BJ (cell line): Measurements from ENCODE around the gene PPP2R5C. TPM values are rescaled to one million over a fixed set of nuclear protein-coding genes. Genes with fewer than 3 reads are reported as not detected.

Experiments
- CTCF ChIA-PET: fragments of 350-600 bp; formaldehyde crosslinking; extraction: SDS; loops from one replicate; lab custom pipeline; 2021; ENCODE audit warnings: antibody characterized with exemption, inconsistent platforms; lab: Yijun Ruan, JAX
- POLR2A ChIA-PET: fragments of 300-600 bp; sonication (Branson Sonifier 250); formaldehyde crosslinking; extraction: SDS; loops from one replicate; lab custom pipeline; 2021; ENCODE audit warnings: antibody characterized with exemption; lab: Charles Lee
- DNase-seq: peaks from one replicate; pipeline ENCODE4 v3.0.0-alpha.2; 2011; ENCODE audit warnings: low read depth
- H3K27me3 ChIP-seq: 2 replicates; pipeline ENCODE4 v1.6.0; 2011; ENCODE audit warnings: low read length; ENCODE audit not compliant: control insufficient read depth, insufficient read depth
- H3K36me3 ChIP-seq: 2 replicates; pipeline ENCODE4 v1.5.1; 2011; ENCODE audit warnings: low read length; ENCODE audit not compliant: control insufficient read depth, insufficient read depth
- H3K4me3 ChIP-seq: 2 replicates; pipeline ENCODE4 v1.5.1; 2011; ENCODE audit warnings: low read depth, mild to moderate bottlenecking, control low read depth, low read length
- polyA plus RNA-seq: library from polyadenylated mRNA; depleted of rRNA; stranded (reverse); fragments of >200 nt; gene quantifications from 2 replicates; pipeline ENCODE4 v1.2.3, GENCODE V29; 2011
- TF ChIP-seq, protein P1 (sequence below): IDR thresholded peaks from 2 replicates; pipeline ENCODE4 v1.5.1; 2011; ENCODE audit warnings: low read depth, mild to moderate bottlenecking, control low read depth, inconsistent platforms, low read length, moderate library complexity; ENCODE audit not compliant: insufficient read depth

Gene PPP2R5C
- polyA plus RNA-seq, 1 experiment: 55.8 TPM

DNA sequence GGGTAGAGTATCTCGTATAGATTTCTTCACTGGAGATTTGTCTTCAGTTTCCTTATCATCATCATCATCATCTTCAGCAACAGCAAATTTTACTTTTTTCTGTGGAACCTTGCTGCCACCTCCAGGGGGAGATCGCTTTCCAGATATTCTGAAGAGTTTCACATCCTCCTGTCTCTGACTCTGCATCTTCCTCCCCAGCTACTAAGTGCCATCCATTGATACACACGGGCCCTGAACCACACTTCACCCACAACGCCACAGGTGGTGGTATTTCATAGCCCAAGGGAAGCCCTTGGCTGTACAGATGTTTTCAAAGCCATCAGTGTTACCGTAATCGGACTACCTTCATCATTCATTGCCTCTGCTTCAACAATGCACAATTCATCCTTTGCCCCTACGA is 82.2 kb downstream of the PPP2R5C start:
- Histone ChIP-seq H3K4me3 (no peak overlapping the region), H3K27me3 (no peaks in the 10 kb centered on the region), H3K36me3 (peaks cover 4% of the 10 kb centered on the region)
- TF ChIP-seq, protein P1, sequence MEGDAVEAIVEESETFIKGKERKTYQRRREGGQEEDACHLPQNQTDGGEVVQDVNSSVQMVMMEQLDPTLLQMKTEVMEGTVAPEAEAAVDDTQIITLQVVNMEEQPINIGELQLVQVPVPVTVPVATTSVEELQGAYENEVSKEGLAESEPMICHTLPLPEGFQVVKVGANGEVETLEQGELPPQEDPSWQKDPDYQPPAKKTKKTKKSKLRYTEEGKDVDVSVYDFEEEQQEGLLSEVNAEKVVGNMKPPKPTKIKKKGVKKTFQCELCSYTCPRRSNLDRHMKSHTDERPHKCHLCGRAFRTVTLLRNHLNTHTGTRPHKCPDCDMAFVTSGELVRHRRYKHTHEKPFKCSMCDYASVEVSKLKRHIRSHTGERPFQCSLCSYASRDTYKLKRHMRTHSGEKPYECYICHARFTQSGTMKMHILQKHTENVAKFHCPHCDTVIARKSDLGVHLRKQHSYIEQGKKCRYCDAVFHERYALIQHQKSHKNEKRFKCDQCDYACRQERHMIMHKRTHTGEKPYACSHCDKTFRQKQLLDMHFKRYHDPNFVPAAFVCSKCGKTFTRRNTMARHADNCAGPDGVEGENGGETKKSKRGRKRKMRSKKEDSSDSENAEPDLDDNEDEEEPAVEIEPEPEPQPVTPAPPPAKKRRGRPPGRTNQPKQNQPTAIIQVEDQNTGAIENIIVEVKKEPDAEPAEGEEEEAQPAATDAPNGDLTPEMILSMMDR: peak; percentile 28; the same call in 1 of the 2 replicates
- ChIA-PET CTCF (no interaction called here), POLR2A (no interaction called here)
- no peak for DNase-seq

DNA sequence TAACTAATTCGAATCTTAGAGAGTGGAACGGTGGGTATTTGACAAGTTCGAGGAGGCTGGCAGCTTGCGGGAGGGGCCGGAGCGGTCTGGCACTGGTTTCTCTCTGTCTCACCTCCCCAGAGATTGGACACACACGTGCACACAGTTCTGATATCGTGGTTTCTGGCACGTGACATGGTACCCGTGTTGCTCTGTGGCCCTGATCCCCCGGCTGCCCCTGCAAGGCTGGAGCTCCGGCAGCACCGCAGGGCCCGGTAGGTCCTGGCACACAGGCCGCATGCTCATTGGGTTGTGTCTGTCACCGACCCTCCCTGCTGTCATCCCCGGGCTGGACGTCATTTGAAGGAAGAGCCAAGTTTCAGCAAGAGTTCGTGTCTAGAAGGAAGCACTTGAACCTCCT is 82.7 kb downstream of the PPP2R5C start:
- Histone ChIP-seq H3K27me3 (no peaks in the 10 kb centered on the region), H3K4me3 (no peak overlapping the region), H3K36me3 (peaks cover 4% of the 10 kb centered on the region)
- ChIA-PET POLR2A (no interaction called here), CTCF (no interaction called here)
- no peak for DNase-seq
- TF ChIP-seq, protein P1: no peak

DNA sequence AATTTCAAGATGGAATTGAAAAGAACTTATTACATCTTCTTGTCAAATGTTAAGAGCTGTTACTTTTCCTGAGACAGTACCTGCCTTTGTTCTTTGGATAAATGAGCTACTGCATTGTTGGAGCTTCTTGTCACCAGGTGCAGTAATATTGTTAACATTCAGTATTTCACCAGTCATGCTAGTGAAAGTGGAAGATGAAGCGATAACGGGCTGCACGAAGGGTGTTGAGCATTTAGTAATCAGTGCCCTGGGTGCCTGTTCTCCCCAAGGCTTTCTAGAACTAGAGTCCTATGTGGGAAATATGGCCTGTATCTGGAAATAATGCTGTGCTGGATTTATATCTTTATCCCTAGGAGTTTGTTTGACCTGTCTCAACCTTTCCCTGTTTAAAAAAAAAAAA is 83.2 kb downstream of the PPP2R5C start:
- ChIA-PET POLR2A (no interaction called here), CTCF (no interaction called here)
- no peak for DNase-seq

DNA sequence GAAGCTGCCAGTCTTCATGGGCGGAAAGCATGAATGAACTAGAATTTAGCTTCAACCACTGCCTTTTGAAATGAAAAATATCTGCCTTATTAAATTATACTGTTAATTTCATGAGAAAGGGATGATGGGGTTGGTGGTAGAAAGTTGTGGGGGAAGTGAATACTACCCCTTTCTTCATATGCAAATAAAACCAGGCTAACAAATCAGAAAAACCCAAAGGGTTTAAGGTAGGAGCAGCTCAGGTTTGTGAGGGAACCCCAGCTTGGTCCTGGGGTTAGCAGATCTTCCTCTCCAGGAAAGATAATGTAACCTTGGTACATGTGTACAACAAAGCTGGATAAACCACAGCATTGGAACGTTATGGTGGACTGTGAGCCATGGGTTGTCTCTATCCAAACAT is 84.0 kb downstream of the PPP2R5C start:
- ChIA-PET POLR2A (no interaction called here), CTCF (interaction anchor here (1.1 kb wide), 1 partner anchor 14 kb away, joined by 4 read pairs; no protein-coding TSS in a partner anchor)
- no peak for DNase-seq
- Histone ChIP-seq H3K36me3 (peaks cover 4% of the 10 kb centered on the region), H3K4me3 (no peak overlapping the region), H3K27me3 (no peaks in the 10 kb centered on the region)
- TF ChIP-seq, protein P1: no peak

More for the DNA sequence above, 83.2 kb downstream of the PPP2R5C start:
- TF ChIP-seq, protein P1: no peak
- peaks cover 4% of the 10 kb centered on the region for H3K36me3 ChIP-seq
- H3K4me3 ChIP-seq: no peak overlapping the region
- no peaks in the 10 kb centered on the region for H3K27me3 ChIP-seq

DNA sequence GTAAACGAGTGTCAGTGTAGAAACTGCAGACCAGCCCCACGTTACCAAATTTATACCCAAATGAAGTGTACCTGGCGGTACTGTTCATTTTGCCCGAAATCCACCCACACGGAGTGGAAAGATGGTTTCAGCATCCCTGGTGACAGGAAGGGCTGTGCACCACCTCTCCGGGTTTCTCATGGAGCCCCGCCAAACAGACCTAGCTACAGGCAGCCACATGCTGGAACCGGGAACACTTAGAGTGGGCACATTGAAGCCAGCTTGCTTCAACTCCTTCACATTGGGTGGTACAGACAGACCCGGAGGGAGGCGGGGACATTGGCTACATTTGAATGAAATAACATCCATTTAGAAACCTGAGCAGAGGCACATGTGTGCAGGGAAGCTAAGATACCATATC is 84.4 kb downstream of the PPP2R5C start:
- peaks cover 4% of the 10 kb centered on the region for H3K36me3 ChIP-seq
- ChIA-PET CTCF (interaction anchor here (1.1 kb wide), 1 partner anchor 15 kb away, joined by 4 read pairs; no protein-coding TSS in a partner anchor), POLR2A (no interaction called here)
- no peak for DNase-seq
- H3K4me3 ChIP-seq: no peak overlapping the region
- H3K27me3 ChIP-seq: no peaks in the 10 kb centered on the region
- TF ChIP-seq, protein P1: no peak
